ENCODE data around the gene RNF11. TPM values are rescaled to one million over a fixed set of nuclear protein-coding genes. Genes with fewer than 3 reads are reported as not detected.

The RNF11 gene
- total RNA-seq, 1 experiment from 2014 or later, result 82.1 TPM

DNA sequence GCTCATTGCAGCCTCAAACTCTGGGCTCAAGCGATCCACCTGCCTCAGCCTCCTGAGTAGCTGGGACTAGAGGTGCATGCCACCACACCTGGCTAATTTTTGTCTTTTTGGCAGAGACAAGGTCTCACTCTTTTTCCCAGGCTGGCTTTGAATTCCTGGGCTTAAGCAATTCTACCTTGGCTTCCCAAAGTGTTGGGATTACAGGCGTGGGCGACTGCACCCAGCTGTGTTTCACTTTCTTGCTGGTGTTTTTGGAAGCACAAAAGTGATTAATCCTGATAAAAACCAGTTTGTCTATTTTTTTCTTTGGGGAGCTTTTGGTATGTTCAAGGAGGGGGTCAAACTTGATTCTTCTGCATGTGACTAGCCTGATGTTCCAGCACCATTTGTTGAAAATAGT is 19.3 kb downstream of the RNF11 start:
- no peaks in the 10 kb centered on the region for H3K27me3 Mint-ChIP-seq (ENCODE audit: unreplicated experiment)
- H3K4me3 Mint-ChIP-seq (ENCODE audit: low read depth, unreplicated experiment), result no peak overlapping the region
- peaks cover 4% of the 10 kb centered on the region for H3K4me1 Mint-ChIP-seq (ENCODE audit: low read depth, unreplicated experiment)
- no peaks in the 10 kb centered on the region for H3K9me3 Mint-ChIP-seq (ENCODE audit: low read depth, unreplicated experiment)
- BruUV-seq (replicated peaks), result no TSS peak
- H3K27ac Mint-ChIP-seq (ENCODE audit: unreplicated experiment), result no peak overlapping the region
- TF ChIP-seq, protein P1, sequence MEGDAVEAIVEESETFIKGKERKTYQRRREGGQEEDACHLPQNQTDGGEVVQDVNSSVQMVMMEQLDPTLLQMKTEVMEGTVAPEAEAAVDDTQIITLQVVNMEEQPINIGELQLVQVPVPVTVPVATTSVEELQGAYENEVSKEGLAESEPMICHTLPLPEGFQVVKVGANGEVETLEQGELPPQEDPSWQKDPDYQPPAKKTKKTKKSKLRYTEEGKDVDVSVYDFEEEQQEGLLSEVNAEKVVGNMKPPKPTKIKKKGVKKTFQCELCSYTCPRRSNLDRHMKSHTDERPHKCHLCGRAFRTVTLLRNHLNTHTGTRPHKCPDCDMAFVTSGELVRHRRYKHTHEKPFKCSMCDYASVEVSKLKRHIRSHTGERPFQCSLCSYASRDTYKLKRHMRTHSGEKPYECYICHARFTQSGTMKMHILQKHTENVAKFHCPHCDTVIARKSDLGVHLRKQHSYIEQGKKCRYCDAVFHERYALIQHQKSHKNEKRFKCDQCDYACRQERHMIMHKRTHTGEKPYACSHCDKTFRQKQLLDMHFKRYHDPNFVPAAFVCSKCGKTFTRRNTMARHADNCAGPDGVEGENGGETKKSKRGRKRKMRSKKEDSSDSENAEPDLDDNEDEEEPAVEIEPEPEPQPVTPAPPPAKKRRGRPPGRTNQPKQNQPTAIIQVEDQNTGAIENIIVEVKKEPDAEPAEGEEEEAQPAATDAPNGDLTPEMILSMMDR (IDR thresholded peaks at IDR 0.05; ENCODE audit: unreplicated experiment), result no peak
- CTCF ChIA-PET, result no interaction called here
- no peak for DNase-seq
- intact Hi-C loops (cut with micrococcal nuclease; ENCODE audit: unreplicated experiment), result no loop called here
- H3K36me3 Mint-ChIP-seq (ENCODE audit: insufficient read depth, unreplicated experiment), result no peaks in the 10 kb centered on the region

DNA sequence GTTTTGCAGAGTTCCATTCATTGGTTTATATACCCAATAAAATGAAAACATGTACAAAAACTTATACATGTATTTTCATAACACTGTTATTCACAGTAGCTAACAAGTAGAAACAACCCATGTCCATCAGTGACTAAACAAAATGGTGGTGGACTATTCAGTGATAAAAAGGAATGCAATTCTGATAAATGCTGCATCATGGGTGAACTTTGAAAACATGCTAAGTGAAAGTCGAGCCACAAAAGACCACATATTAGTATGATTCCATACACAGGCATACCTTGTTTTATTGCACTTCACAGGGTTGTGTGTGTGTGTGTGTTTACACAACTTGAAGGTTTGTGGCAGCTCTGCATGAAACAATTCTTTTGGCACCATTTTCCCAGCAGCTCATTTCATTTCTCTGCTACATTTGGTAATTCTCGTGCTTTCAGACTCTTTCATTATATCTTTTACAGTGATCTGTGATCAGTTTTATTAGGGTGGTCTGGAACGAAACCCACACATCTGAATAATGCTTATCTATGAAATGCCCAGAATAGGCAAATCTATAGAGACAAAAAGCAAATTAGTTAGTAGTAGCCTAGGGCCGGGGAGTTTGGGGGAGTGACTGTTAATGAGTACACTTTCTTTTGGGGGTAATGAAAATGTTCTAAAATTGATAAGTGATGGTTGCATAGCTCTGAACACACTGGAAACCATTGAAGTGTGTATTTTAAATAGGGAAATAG is 27.2 kb downstream of the RNF11 start:
- H3K9me3 Mint-ChIP-seq (ENCODE audit: low read depth, unreplicated experiment), result no peaks in the 10 kb centered on the region
- H3K4me3 Mint-ChIP-seq (ENCODE audit: low read depth, unreplicated experiment), result no peak overlapping the region
- TF ChIP-seq, protein P1 (IDR thresholded peaks at IDR 0.05; ENCODE audit: unreplicated experiment), result no peak

DNA sequence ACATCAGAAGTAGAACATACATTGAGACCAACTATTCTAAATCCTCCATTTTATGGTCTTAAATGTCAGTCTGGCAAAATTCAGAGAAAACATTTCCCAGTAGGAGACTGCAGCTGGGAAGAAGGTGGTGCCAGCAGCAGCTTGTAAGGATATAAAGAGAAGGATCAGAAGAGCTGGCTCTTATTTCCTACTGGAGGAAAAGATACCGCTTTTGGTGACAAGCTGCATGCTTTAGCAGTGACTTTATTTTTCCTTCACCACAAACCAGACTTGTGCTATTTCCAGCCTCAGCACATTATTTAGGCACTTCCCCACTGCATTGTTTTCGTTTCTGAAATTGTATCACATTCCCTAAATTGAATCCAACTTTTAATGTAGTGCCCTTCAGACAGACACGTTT is 28.4 kb downstream of the RNF11 start:
- BruUV-seq (replicated peaks), result no TSS peak
- H3K36me3 Mint-ChIP-seq (ENCODE audit: insufficient read depth, unreplicated experiment), result no peaks in the 10 kb centered on the region
- intact Hi-C loops (cut with micrococcal nuclease; ENCODE audit: unreplicated experiment), result no loop called here
- H3K4me1 Mint-ChIP-seq (ENCODE audit: low read depth, unreplicated experiment), result peaks cover 47% of the 10 kb centered on the region
- H3K9me3 Mint-ChIP-seq (ENCODE audit: low read depth, unreplicated experiment), result no peaks in the 10 kb centered on the region
- CTCF ChIA-PET, result interaction anchor here (0.6 kb wide), 1 partner anchor 48 kb away, joined by 5 read pairs; no protein-coding TSS in a partner anchor
- no peak overlapping the region for H3K4me3 Mint-ChIP-seq (ENCODE audit: low read depth, unreplicated experiment)
- TF ChIP-seq, protein P1 (IDR thresholded peaks at IDR 0.05; ENCODE audit: unreplicated experiment), result no peak
- no peaks in the 10 kb centered on the region for H3K27me3 Mint-ChIP-seq (ENCODE audit: unreplicated experiment)
- H3K27ac Mint-ChIP-seq (ENCODE audit: unreplicated experiment), result no peak overlapping the region
- DNase-seq, result no peak

More for the DNA sequence above, 27.2 kb downstream of the RNF11 start:
- no peaks in the 10 kb centered on the region for H3K36me3 Mint-ChIP-seq (ENCODE audit: insufficient read depth, unreplicated experiment)
- no TSS peak for BruUV-seq (replicated peaks)
- H3K4me1 Mint-ChIP-seq (ENCODE audit: low read depth, unreplicated experiment), result peaks cover 41% of the 10 kb centered on the region
- CTCF ChIA-PET, result no interaction called here
- H3K27me3 Mint-ChIP-seq (ENCODE audit: unreplicated experiment), result no peaks in the 10 kb centered on the region
- no peak overlapping the region for H3K27ac Mint-ChIP-seq (ENCODE audit: unreplicated experiment)
- DNase-seq, result no peak
- intact Hi-C loops (cut with micrococcal nuclease; ENCODE audit: unreplicated experiment), result no loop called here

DNA sequence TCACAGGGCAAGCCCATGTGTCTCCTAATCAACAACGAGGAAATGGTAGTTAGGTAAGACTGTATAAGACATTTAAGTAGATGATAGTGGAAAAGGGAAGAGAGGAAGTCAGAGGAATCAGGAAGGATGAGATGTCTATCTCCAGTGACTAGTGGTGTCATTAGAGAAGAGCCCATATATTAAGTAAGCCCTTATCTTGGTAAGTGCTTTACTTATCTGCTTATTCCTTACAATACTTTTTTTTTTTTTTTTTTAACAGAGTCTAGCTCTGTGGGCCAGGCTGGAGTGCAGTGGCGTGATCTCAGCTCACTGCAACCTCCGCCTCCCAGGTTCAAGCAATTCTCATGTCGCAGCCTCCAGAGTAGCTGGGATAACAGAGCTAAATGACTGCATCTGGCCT is 29.5 kb downstream of the RNF11 start:
- Mint-ChIP-seq H3K4me1 (ENCODE audit: low read depth, unreplicated experiment) (peaks cover 40% of the 10 kb centered on the region), H3K36me3 (ENCODE audit: insufficient read depth, unreplicated experiment) (no peaks in the 10 kb centered on the region)

More for the DNA sequence above, 29.5 kb downstream of the RNF11 start:
- TF ChIP-seq, protein P1 (IDR thresholded peaks at IDR 0.05; ENCODE audit: unreplicated experiment), result no peak
- no peak overlapping the region for H3K4me3 Mint-ChIP-seq (ENCODE audit: low read depth, unreplicated experiment)
- no TSS peak for BruUV-seq (replicated peaks)
- no peaks in the 10 kb centered on the region for H3K27me3 Mint-ChIP-seq (ENCODE audit: unreplicated experiment)
- CTCF ChIA-PET, result interaction anchor here (0.7 kb wide), 1 partner anchor 30 kb away, joined by 4 read pairs; no protein-coding TSS in a partner anchor
- H3K9me3 Mint-ChIP-seq (ENCODE audit: low read depth, unreplicated experiment), result no peaks in the 10 kb centered on the region
- H3K27ac Mint-ChIP-seq (ENCODE audit: unreplicated experiment), result no peak overlapping the region
- DNase-seq, result no peak
- intact Hi-C loops (cut with micrococcal nuclease; ENCODE audit: unreplicated experiment), result no loop called here
